A549 (cell line): Measurements from ENCODE around the gene OGFR.

Source experiments
- CTCF ChIP-seq: fragments of >200 bp; sonication (Bioruptor Twin); formaldehyde crosslinking; IDR thresholded peaks from 3 replicates; pipeline ENCODE4 v1.5.1; 2016
- EP300 ChIP-seq, 2 experiments: fragments of >200 bp; sonication (Bioruptor Twin); formaldehyde crosslinking; IDR thresholded peaks; 2 replicates in 1 of 2; 3 replicates in 1 of 2; pipeline ENCODE4 v1.6.1; 2016 to 2017
- HMGXB4 ChIP-seq: fragments of 250-450 bp; sonication (Bioruptor Pico); IDR thresholded peaks from 2 replicates; pipeline ENCODE4 v1.5.0; 2021; ENCODE audit warnings: mild to moderate bottlenecking, moderate library complexity, borderline replicate concordance
- JUNB ChIP-seq: fragments of >200 bp; sonication (Bioruptor Twin); formaldehyde crosslinking; IDR thresholded peaks from 2 replicates; pipeline ENCODE4 v1.6.1; 2016
- POLR2A ChIP-seq: IDR thresholded peaks from 2 replicates; pipeline ENCODE4 v1.6.1; 2012; ENCODE audit warnings: mild to moderate bottlenecking, low read length

GRCh38 chr20:62792182-62792939 is 12.3 kb upstream of the OGFR start:
- TF ChIP-seq EP300 (IDR thresholded peaks at IDR 0.05) (no peak), JUNB (no peak), HMGXB4 (no peak), CTCF (no peak), POLR2A (no peak)
